T-cell (primary cell): Measurements from ENCODE around the gene NDUFA13. TPM values are rescaled to one million over a fixed set of nuclear protein-coding genes. Genes with fewer than 3 reads are reported as not detected.

Experiments
- ATAC-seq, 4 experiments: fragments of 200-7000 bp in 3 of 4; fragments of 150-1000 bp in 1 of 4; cut with Tn5 transposase; replicated peaks in 1 of 4; 1 replicate in 3 of 4; 2 replicates in 1 of 4; pipeline ENCODE4 v1.10.0; 2021; ENCODE audit warnings: moderate library complexity in 3 of 4, mild to moderate bottlenecking in 2 of 4, moderate number of reproducible peaks in 1 of 4
- CTCF ChIA-PET, 2 donors: fragments of 300-600 bp; sonication (Branson Sonifier 250); formaldehyde crosslinking; loops; one replicate each; lab custom pipeline; 2022; ENCODE audit warnings: antibody characterized with exemption in 2 of 2; lab: Charles Lee
- POLR2A ChIA-PET, 2 donors: fragments of 300-600 bp; sonication (Branson Sonifier 250); formaldehyde crosslinking; loops; one replicate each; lab custom pipeline; 2022; ENCODE audit warnings: antibody characterized with exemption in 2 of 2; lab: Charles Lee
- DNase-seq, 35 experiments: peaks; one replicate each; pipeline versions ENCODE4 v3.0.0 to v3.0.0-alpha.2; 2013 to 2023
- H3K27ac ChIP-seq: one replicate; pipeline ENCODE4 v1.5.1; 2013; ENCODE audit warnings: low read length
- H3K27me3 ChIP-seq, 2 experiments: replicated peaks in 1 of 2; 1 replicate in 1 of 2; 2 replicates in 1 of 2; pipeline versions ENCODE4 v1.6.1 to v1.7.0; 2013; ENCODE audit warnings: low read length in 1 of 2, mixed read lengths in 1 of 2; ENCODE audit not compliant: control insufficient read depth in 2 of 2, insufficient read depth in 2 of 2; ENCODE audit errors: extremely low read depth in 1 of 2
- H3K36me3 ChIP-seq, 2 donors: 1 replicate in 1 of 2; 2 replicates in 1 of 2; pipeline versions ENCODE4 v1.6.1 to v1.7.0; 2013; ENCODE audit warnings: low read length in 1 of 2; ENCODE audit not compliant: control insufficient read depth in 2 of 2, insufficient read depth in 1 of 2; ENCODE audit errors: extremely low read depth in 1 of 2
- H3K4me1 ChIP-seq, 2 experiments: 1 replicate in 1 of 2; 2 replicates in 1 of 2; pipeline versions ENCODE4 v1.6.1 to v1.7.0; 2013; ENCODE audit warnings: low read length in 2 of 2, mixed read lengths in 1 of 2; ENCODE audit not compliant: insufficient read depth in 2 of 2, control insufficient read depth in 1 of 2; ENCODE audit errors: extremely low read depth in 1 of 2
- H3K4me3 ChIP-seq, 2 donors: 1 replicate in 1 of 2; 2 replicates in 1 of 2; pipeline versions ENCODE4 v1.5.1 to v1.7.0; 2013; ENCODE audit warnings: mild to moderate bottlenecking in 2 of 2, low read length in 1 of 2, moderate library complexity in 1 of 2; ENCODE audit not compliant: control insufficient read depth in 1 of 2; ENCODE audit errors: extremely low read depth in 1 of 2
- H3K9me3 ChIP-seq: 2 replicates; pipeline ENCODE4 v1.7.0; 2013
- H3K27ac Mint-ChIP-seq, 2 donors: one replicate each; pipeline ENCODE4 v1.8.0; 2020 to 2021; ENCODE audit warnings: mild to moderate bottlenecking in 2 of 2, mixed read lengths in 2 of 2
- H3K27me3 Mint-ChIP-seq, 2 donors: one replicate each; pipeline ENCODE4 v1.8.0; 2021 to 2022; ENCODE audit warnings: mixed read lengths in 2 of 2
- H3K36me3 Mint-ChIP-seq: one replicate; pipeline ENCODE4 v1.8.0; 2021; ENCODE audit warnings: mixed read lengths
- H3K4me1 Mint-ChIP-seq, 3 donors: one replicate each; pipeline ENCODE4 v1.8.0; 2020 to 2022; ENCODE audit warnings: mixed read lengths in 3 of 3, mild to moderate bottlenecking in 1 of 3
- H3K4me3 Mint-ChIP-seq, 3 donors: one replicate each; pipeline ENCODE4 v1.8.0; 2020 to 2022; ENCODE audit warnings: mild to moderate bottlenecking in 3 of 3, mixed read lengths in 3 of 3, moderate library complexity in 3 of 3
- H3K9me3 Mint-ChIP-seq, 3 donors: one replicate each; pipeline ENCODE4 v1.8.0; 2020 to 2022; ENCODE audit warnings: mixed read lengths in 3 of 3
- WGBS: methylation state at CpG from one replicate; pipeline ENCODE4 v1.1.5; 2013; ENCODE audit warnings: missing lambda C conversion rate; ENCODE audit not compliant: insufficient coverage; 5-methylcytosine and 5-hydroxymethylcytosine counted together
- total RNA-seq, 35 experiments: library from RNA in 6 of 35; stranded (reverse) in 6 of 35; fragments of 120-200 nt in 1 of 35; gene quantifications; one replicate each; pipeline versions ENCODE4 v1.2.1 to v1.2.4 and lab custom pipeline; 2013 to 2026

The NDUFA13 gene
- total RNA-seq, 5 donors from 2014 or later (not counting 1 experiment from before 2014, with no cell fraction given) = 188 to 235 (median 233) TPM

DNA sequence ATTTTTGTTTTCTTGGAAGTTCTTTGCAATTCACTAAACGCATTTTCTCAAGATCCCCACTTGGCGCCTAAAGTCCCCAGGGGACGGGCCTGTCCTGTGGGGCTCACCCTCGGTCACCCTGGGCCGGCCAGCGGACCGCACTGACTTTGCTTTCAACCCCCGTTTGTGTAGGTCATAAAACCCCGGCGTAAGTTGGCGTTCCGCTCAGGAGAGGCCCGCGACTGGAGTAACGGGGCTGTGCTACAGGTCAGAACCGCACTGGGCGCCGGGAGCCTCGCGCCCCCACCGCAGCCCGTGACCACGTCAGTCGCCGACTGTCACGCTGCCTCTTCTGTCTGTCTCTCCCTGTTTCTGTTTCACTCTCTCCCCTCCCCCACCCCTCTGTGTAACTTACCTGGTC is 14.2 kb upstream of the NDUFA13 start:
- Mint-ChIP-seq H3K4me3 (no peak overlapping the region), H3K36me3 (peaks cover 48% of the 10 kb centered on the region), H3K9me3 (no peaks in the 10 kb centered on the region), H3K27me3 (no peaks in the 10 kb centered on the region), H3K27ac (no peak overlapping the region), H3K4me1 (peaks cover 0 to under 1% (median 0%) of the 10 kb centered on the region in 3 donors)
- peaks cover 44 to 97% of the 10 kb centered on the region in 2 donors for H3K36me3 ChIP-seq
- no peak overlapping the region for H3K27ac ChIP-seq
- no peak for DNase-seq
- over 99% methylated on average over 18 of the region's 26 CpGs for WGBS
- CTCF ChIA-PET = no interaction called here
- H3K4me3 ChIP-seq = no peak overlapping the region
- H3K4me1 ChIP-seq = no peaks in the 10 kb centered on the region
- no peaks in the 10 kb centered on the region for H3K9me3 ChIP-seq
- POLR2A ChIA-PET = no interaction called here
- no peak for ATAC-seq
- no peaks in the 10 kb centered on the region for H3K27me3 ChIP-seq

DNA sequence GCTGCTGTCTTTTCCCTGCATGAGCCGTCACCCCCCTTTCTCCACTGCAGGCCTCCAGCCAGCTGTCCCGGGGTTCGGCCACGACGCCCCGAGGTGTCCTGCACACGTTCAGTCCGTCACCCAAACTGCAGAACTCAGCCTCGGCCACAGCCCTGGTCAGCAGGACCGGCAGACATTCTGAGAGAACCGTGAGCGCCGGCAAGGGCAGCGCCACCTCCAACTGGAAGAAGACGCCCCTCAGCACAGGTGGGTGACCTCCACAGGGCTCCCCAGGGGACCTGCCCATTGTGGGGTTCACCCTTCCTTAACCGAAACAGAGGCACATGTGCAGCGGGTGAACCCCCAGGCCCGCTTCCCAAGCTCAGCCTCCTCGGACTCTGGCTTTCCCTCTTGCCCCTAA is 13.7 kb upstream of the NDUFA13 start:
- H3K27ac ChIP-seq = no peak overlapping the region
- CTCF ChIA-PET = no interaction called here
- POLR2A ChIA-PET = no interaction called here
- Mint-ChIP-seq H3K27ac (no peak overlapping the region), H3K27me3 (no peaks in the 10 kb centered on the region), H3K4me1 (no peaks in the 10 kb centered on the region), H3K9me3 (no peaks in the 10 kb centered on the region), H3K36me3 (peaks cover 49% of the 10 kb centered on the region), H3K4me3 (no peak overlapping the region)
- no peaks in the 10 kb centered on the region for H3K4me1 ChIP-seq
- no peak overlapping the region for H3K4me3 ChIP-seq
- ATAC-seq (no peak), DNase-seq (no peak)
- H3K36me3 ChIP-seq = peaks cover 43 to 96% of the 10 kb centered on the region in 2 donors
- H3K9me3 ChIP-seq = no peaks in the 10 kb centered on the region
- over 99% methylated on average over 18 of the region's 19 CpGs for WGBS
- H3K27me3 ChIP-seq = no peaks in the 10 kb centered on the region

DNA sequence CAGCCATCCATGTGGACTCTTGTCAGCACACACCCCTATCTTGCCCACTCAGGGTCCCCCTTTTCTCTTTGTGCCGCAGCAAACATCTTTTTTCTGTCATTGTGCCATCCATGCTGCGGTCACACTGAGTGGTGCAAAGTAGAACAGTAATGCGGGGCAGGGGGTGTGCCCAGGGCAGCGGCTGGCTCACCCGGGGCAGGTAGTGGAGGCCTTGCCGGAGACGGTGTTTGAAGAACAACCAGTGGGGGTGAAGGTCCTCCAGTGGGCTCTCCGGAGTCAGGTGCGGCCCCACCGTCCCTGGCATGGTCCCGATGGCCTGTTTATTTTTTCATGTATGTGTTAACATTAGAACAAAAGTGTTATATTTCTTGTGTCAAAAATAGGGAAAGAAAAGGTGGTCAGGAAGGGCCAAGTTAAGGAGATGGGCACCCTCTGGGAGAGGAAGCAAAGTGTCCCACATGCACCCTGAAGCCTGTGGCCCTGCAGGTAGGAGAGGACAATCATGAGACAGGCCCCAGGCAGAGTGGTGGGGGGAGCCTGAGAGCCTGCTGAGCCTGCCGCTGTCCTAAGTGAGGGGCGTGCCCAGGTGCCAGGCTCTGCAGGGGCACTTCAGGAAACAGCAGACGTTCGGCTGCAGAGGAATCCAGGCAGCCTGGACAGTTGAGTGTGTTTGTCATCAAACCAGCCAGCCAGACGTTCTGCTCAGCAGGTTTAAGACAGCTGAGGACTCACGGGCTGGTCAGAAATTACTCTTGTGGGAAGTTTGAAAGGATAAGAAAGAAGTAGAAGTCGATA is 13.0 kb upstream of the NDUFA13 start:
- Histone ChIP-seq H3K27me3 (no peaks in the 10 kb centered on the region), H3K4me3 (no peak overlapping the region), H3K27ac (no peak overlapping the region), H3K9me3 (no peaks in the 10 kb centered on the region), H3K36me3 (peaks cover 35 to 96% of the 10 kb centered on the region in 2 donors), H3K4me1 (no peaks in the 10 kb centered on the region)
- H3K9me3 Mint-ChIP-seq = no peaks in the 10 kb centered on the region
- ATAC-seq (no peak), DNase-seq (no peak)
- CTCF ChIA-PET = interaction anchor here in 1 of 2 donors (0.6 kb wide), 1 partner anchor 35 kb away, joined by 3 read pairs; no protein-coding TSS in a partner anchor
- no peak overlapping the region for H3K4me3 Mint-ChIP-seq
- POLR2A ChIA-PET = no interaction called here
- 94% methylated on average over 14 of the region's 18 CpGs for WGBS
- no peaks in the 10 kb centered on the region for H3K4me1 Mint-ChIP-seq
- H3K36me3 Mint-ChIP-seq = peaks cover 53% of the 10 kb centered on the region
- no peaks in the 10 kb centered on the region for H3K27me3 Mint-ChIP-seq
- peak overlapping the region in 1 of 2 donors; percentile 2 for H3K27ac Mint-ChIP-seq

DNA sequence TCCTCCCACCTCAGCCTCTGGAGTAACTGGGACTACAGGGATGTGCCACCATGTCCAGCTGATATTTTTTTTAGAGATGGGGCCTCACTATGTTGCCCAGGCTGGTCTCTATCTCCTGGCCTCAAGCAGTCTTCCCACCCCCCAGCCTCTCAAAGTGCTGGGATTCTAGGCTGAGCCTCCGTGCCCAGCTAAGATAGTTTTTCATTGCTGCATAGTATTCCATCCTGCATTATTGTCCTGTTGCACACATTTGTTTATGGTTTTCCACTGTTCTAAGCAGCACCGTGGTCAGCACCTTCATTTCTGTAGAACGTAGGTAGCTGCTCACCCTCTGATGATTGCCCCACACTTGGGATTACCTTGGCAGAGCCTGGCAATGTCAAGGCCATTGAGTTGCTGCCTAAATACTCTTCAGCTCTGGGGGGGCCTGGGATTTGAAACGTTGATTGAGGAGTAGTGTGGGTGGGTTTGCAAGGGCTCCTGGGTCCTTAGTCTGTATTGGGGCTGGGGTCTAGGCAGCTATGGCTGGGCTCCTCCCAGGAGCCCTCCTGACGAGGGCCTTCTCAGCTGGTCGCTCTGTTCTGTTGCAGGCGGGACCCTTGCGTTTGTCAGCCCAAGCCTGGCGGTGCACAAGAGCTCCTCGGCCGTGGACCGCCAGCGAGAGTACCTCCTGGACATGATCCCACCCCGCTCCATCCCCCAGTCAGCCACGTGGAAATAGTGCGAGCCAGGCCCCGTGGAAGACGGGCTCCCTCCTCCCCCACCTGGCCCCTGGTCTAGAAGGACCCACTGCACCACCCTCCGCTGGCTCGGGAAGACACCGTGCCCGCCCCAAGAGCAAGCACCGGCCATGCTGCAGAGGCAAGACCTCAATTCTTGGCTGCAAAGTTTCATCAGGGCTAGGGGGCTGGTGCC is 11.0 kb upstream of the NDUFA13 start:
- Mint-ChIP-seq H3K4me1 (no peaks in the 10 kb centered on the region), H3K27me3 (no peaks in the 10 kb centered on the region), H3K4me3 (no peak overlapping the region), H3K27ac (no peak overlapping the region), H3K36me3 (peaks cover 49% of the 10 kb centered on the region), H3K9me3 (no peaks in the 10 kb centered on the region)
- H3K27me3 ChIP-seq = no peaks in the 10 kb centered on the region
- DNase-seq (no peak), ATAC-seq (no peak)
- POLR2A ChIA-PET = interaction anchor here in 1 of 2 donors (0.6 kb wide), 1 partner anchor 62 kb away, joined by 8 read pairs; no protein-coding TSS in a partner anchor
- H3K27ac ChIP-seq = no peak overlapping the region
- CTCF ChIA-PET = no interaction called here
- H3K4me3 ChIP-seq = no peak overlapping the region
- 96% methylated on average over 18 of the region's 23 CpGs for WGBS
- no peaks in the 10 kb centered on the region for H3K9me3 ChIP-seq
- H3K36me3 ChIP-seq = peaks cover 25 to 80% of the 10 kb centered on the region in 2 donors
- H3K4me1 ChIP-seq = no peaks in the 10 kb centered on the region

DNA sequence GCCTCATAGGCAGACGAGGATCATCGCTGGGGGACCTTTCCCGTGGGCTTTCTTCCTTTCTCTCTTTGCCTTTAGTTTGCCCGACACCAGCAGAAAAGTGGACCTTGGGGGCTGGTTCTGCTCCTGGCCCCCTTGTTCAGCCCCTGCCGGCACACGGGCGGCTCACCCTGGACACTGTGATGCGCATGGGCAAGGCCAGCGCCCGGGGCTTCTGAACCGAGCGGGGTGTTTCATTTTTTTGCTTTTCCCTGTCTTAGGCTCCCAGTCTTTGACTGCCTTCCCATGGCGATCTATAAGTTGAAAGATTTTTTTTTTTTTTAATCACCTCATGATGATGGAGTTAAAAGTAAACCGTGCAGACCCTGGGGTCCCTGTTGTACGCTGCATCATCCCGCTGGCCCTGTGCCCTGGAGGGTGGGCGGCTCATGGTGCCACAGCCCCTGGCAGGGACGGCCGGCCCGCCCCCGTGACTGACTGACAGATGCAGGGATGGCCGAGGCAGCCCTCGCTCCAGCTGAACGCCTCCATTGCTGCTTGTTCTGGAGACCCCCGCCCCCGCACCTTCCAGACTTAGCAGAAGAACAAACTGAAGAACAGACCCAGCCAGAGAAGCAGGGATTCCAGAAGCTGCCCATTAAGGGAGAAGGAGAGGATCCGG is 10.2 kb upstream of the NDUFA13 start:
- DNase-seq (no peak), ATAC-seq (no peak)
- Mint-ChIP-seq H3K36me3 (peaks cover 43% of the 10 kb centered on the region), H3K4me1 (no peaks in the 10 kb centered on the region), H3K27me3 (no peaks in the 10 kb centered on the region), H3K9me3 (no peaks in the 10 kb centered on the region), H3K4me3 (no peak overlapping the region), H3K27ac (no peak overlapping the region)
- no peaks in the 10 kb centered on the region for H3K4me1 ChIP-seq
- POLR2A ChIA-PET = no interaction called here
- no peaks in the 10 kb centered on the region for H3K27me3 ChIP-seq
- H3K36me3 ChIP-seq = peaks cover 19 to 72% of the 10 kb centered on the region in 2 donors
- CTCF ChIA-PET = no interaction called here
- 97% methylated on average over 19 of the region's 27 CpGs for WGBS
- no peak overlapping the region for H3K4me3 ChIP-seq
- H3K9me3 ChIP-seq = no peaks in the 10 kb centered on the region
- no peak overlapping the region for H3K27ac ChIP-seq

DNA sequence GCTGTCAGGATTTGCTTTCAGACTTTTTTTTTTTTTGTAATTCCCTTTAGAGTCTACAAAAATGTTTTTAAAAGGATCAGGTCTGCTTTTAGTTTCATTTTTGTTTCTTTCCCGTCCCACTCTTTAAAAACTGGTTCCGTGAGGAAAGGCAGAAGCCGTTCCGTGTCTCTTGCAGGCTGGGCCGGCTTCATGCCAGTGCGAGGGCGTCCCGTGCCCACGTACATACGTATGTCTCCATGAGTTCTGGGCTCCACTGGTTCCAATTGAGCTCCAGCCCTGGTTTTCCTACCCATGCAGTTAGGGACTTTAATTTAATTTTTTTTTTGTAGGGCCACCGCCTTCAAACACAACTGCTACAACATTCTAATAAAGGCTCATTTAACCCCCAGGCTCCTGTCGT is 9.4 kb upstream of the NDUFA13 start:
- Histone ChIP-seq H3K36me3 (peaks cover 13 to 64% of the 10 kb centered on the region in 2 donors), H3K4me3 (no peak overlapping the region), H3K4me1 (no peaks in the 10 kb centered on the region), H3K9me3 (no peaks in the 10 kb centered on the region), H3K27me3 (no peaks in the 10 kb centered on the region), H3K27ac (no peak overlapping the region)
- CTCF ChIA-PET = no interaction called here
- DNase-seq (no peak), ATAC-seq (no peak)
- Mint-ChIP-seq H3K27me3 (no peaks in the 10 kb centered on the region), H3K9me3 (no peaks in the 10 kb centered on the region), H3K27ac (peak overlapping the region; percentile 28 to 31), H3K4me3 (no peak overlapping the region), H3K4me1 (no peaks in the 10 kb centered on the region), H3K36me3 (peaks cover 39% of the 10 kb centered on the region)
- WGBS = 90% methylated on average over 10 of the region's 12 CpGs
- POLR2A ChIA-PET = no interaction called here
